ENCODE results near the gene MTRR.
"Not testable (repeated sequence)": the region's sequence is repeated elsewhere in the genome, so short reads cannot be mapped to it uniquely, and the experiment has no call there.

The MTRR gene

DNA sequence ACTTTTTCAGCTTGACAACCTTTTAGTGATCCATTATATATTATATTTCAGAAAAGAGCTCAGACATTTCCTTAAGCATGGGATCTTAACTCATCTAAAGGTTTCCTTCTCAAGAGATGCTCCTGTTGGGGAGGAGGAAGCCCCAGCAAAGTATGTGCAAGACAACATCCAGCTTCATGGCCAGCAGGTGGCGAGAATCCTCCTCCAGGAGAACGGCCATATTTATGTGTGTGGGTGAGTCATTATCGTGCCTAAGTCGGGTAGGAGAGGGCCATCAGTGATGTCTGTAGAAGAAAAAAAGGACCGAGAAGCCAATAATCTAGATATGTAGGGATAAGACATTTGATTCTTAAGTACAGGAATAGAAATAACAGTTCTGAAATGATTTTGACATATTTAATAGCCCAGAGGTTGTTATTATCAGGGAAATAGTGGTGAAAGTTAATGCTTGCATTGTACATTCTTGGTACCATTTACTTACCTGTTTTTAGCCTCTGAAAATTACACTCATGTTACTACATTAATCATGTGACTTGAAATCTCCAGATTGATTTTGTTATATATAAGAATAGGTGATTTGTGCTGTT lies 28.2 kb downstream of the MTRR start:
- DNase-seq (ENCODE audit: low read depth in 2 of 2): no peak

DNA sequence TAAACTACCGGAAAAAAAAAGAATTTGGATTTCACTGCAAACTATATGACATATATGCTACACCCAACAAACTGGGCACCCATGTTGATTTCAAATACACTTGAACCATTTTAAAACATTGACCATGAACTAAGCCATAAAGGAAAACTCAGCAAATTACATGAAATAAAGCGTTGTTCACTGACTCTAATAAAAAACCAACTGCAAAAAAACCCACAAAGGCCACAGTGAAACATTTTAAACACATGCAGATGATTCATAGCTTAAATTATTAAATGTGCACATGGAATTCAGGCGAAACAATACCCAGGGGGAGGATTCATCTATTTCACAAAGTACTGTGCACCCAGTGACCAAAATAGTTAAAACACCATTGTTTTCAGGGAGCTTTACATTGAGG lies 33.3 kb downstream of the MTRR start:
- DNase-seq (ENCODE audit: low read depth in 2 of 2): peak in 1 of 2 experiments; percentile 27

DNA sequence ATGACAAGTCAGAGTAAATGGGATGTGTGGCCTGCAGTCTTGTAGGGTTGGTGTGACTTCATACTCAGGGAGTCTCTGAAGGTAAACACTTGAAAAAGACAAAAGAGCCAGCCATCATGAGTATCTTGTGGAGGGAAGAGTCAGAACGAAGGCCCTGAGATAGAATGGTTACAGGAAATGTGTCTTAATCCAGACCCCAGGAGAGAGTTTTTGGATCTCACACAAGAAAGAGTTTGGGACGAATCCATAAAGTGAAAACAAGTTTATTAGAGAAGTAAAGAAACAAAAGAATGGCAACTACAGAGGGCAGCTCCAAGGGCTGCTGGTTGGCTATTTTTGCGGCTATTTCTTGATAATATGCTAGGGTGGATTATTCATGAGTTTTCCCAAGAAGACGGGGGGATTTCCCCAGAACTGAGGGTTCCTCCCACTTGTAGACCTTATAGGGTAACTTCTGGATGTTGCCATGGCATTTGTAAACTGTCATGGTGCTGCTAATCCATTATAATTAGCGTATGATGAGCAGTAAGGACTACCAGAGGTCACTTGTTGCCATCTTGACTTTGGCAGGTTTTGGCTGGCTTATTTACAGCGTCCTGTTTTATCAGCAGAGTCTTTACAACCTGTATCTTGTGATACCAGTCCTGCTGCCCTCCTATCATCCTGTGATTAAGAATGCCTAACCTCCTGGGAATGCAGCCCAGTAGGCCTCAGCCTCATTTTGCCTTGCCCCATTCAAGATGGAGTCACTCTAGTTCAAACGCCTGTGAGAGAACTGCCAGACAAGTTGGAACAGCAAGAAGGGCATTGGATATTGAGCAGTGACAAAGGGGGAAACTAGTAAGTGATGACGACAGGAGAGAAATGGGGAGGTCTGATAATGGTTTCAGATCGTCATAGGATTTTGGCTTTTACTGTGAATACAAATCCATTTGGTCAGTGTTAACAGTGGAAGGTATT lies 34.0 kb downstream of the MTRR start:
- no peak for DNase-seq (ENCODE audit: low read depth in 2 of 2)

DNA sequence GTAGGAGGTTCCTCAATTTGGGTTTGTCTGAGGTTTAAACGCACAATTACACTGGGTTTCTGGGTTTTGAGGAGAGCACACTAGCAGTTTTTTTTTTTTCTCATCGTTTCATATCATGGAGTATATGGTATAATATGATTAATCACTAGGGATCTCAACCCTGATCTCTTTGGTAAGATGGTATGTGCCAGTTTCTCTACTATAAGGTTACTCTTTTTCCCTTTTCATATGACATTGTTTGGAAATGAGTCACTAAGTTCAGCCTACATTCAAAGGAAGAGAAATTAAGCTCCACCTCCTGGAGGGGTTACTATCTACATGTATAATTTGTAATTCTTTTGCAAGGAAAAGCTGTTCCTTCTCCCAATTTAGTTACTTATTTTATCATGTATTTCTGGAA lies 35.2 kb downstream of the MTRR start:
- peak; percentile 37 to 38 for DNase-seq (ENCODE audit: low read depth in 2 of 2)

DNA sequence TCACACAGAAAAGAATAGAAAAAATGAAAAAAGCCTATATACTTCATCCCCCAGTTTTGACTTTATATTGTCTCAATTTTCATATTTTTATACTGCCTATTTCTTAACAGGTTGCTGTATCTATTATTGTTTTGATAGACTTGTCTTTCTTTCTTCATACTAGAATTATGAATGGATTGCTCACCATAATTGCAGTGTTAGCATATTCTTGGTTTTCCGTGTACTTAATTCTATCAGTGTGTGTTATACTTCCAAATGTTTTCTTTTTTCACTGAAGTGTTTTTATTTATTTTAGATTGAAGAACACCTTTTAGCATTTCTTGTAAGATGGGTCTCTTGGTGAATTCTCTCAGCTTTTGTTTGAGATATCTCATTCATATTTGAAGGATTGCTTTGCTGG lies 38.7 kb downstream of the MTRR start:
- DNase-seq (ENCODE audit: low read depth in 2 of 2): no peak

DNA sequence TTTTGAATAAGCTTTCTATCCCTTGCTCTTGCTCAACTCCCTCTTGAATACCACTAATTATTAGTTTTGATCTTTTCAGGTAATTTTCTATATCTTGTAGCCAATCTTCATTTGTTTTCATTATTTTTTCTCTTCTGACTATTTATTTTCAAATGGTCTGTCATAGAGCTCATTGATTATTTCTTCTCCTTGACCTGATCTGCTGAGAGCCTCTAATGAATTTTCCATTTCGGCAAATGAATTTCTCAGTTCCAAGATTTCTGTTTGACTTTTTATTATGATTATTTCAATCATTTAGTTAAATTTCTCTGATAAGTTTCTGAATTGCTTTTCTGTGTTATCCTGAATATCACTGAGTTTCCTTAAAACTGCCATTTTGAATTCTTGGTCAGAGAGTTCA lies 39.4 kb downstream of the MTRR start:
- no peak for DNase-seq (ENCODE audit: low read depth in 2 of 2)

DNA sequence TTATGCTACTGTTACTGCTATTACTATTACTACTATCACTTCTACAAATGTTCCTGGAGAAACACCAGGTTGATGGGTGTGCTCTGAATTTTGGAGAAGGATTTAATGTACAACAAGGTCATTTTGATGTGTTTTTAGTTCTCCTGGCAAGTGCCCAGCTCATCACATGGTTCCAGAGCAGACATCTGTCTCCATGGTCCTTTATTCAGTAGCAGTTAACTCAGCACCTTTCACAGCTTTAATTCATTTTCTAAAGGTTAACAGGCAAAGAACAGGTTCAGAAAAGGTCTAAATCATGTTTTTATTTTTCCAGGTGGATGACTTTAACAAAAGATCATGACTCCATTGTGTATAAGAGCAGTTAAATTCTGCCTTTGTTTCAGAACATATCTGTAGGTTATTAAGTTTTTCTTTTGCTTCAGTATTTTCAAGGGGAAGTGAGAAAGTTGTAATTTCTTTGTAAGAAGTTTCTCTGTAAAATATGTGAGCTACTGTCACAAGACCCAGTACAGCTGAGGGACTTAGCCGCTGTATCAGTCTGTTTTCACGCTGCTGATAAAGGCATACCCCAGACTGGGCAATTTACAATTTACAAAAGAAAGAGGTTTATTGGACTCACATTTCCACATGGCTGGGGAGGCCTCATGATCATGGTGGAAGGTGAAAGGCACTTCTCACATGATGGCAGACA lies 41.9 kb downstream of the MTRR start:
- DNase-seq (ENCODE audit: low read depth in 2 of 2): no peak

DNA sequence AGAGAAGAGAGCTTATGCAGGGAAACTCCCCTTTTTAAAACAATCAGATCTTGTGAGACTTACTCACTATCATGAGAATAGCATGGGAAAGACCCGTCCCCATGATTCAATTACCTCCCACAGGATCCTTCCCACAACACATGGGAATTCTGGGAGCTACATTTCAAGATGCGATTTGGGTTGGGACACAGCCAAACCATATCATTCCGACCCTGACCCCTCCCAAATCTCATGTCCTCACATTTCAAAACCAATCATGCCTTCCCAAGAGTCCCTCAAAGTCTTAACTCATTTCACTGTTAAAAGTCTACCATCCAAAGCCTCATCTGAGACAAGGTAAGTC lies 42.5 kb downstream of the MTRR start:
- DNase-seq (ENCODE audit: low read depth in 2 of 2): not testable (repeated sequence)

DNA sequence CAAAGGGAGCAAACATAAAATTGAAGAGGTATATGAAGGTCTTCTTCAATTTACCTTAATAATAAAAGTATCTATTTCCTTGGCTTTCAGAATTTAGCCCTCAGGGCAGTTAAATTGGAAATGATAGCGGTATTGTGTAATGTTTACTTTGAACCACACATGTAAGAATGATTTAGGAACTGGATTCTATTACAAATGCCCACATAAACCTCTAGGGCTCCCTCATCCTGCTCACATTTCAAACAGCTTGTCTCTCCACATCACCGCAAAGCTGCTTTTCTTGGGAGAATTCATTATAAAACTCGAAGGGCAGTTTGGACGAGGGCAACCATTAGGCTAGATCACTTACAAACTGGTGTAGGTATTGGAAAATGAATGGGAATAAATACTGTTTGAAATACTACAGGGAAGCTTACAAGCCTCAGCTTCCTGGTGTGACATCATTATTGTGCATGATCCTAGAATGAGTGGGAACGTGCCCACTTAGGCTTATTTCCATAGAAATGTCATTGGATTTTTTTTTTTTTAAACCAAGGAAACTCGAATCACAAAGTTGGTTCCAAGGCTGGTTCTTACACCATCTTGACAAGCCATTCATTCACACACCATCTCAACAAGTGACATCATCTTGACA lies 47.3 kb downstream of the MTRR start:
- DNase-seq (ENCODE audit: low read depth in 2 of 2): no peak

DNA sequence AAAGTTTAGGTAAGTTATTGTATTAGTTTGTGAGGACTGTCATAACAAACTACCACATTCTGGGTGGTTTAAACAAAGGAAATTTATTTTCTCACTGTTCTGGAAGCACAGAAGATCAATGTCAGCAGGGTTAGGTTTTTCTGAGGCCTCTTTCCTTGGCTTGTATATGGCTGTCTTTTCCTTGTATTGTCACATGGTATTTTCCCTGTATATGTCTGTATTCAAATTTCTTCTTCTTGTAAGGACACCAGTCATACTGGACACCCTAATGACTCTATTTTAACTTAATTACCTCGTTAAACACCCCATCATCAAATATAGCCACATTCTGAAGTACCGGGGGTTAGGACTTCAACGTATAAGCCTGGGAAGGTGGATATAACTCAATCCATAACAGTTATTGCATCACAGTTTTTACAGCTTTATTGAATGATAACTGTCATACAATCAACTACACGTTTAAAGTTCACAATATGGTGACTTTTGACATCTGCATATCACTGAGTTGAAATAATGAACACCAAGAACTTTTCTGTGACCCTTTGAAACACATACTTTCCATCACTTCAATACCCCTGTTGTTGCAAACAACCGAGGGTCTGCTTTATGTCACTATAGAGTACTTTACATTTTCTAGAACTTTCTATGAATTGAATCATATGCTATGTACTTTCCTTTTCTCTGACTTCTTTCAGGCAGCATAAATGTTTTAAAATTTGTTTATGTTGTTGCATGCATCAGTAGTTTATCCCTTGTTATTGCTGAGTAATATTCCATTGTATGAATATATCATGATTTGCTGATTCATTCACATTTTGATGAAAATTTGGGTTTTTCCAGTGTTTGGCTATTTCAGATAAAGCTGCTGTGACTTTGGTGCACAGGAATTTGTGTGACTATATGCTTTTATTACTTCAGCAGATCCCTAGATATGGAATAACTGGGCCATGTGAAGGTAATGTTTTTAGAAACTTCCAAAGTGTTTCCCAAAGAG lies 48.5 kb downstream of the MTRR start:
- DNase-seq (ENCODE audit: low read depth in 2 of 2): no peak

DNA sequence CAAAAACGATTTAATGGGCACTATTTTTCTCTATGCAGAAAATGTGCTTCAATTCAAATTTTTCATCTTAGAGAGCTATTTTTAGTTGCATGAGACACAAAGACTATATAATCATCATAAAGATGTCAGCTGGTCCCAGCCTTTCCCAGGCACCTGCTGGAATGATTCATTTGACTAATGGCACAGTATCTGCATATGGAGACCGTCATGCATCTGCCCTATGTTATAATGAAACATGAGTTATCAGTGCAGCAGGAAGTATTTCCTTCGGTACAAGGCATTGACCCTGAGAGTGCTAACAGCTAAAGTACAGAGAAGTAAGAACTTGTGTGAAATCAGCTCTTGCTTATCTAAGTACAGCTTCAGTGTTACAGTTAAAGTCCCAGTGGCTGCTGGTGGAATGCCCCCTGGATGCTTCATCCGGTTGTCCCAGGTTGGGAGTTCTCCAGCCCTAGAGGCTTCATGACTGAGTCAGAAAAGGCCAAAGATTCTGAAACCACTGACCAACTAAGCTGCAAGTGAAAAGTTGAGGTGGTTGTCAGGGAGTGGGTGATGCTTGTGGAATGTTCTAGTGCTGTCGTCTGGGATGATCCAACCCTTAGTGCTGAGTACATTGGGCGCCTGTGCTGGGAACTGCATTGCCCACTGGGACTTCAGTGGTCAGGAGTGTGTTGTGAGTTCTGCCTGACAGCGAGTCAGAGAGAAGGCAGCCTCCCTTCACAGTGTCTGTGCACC lies 57.2 kb downstream of the MTRR start:
- peak; percentile 30 to 37 for DNase-seq (ENCODE audit: low read depth in 2 of 2)

DNA sequence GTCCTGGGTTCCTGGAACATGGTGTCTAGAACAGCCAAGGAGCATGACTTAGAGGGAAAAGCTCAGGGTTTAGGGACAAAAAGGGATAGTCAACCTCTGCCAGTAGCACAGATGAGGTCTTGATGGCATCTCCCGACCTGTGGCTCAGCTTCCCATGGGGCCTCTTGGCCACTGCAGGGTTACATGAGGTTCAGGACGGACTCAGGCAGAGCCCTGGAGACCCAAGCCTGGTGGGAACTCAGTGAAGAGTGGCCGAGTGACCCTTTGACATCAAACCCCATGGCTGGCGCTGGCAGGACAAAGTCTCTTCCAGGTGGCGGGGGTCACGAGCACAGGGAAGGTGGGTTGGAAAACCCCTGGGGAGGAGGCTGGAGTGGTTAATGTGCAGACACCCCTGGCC lies 57.8 kb downstream of the MTRR start:
- no peak for DNase-seq (ENCODE audit: low read depth in 2 of 2)

DNA sequence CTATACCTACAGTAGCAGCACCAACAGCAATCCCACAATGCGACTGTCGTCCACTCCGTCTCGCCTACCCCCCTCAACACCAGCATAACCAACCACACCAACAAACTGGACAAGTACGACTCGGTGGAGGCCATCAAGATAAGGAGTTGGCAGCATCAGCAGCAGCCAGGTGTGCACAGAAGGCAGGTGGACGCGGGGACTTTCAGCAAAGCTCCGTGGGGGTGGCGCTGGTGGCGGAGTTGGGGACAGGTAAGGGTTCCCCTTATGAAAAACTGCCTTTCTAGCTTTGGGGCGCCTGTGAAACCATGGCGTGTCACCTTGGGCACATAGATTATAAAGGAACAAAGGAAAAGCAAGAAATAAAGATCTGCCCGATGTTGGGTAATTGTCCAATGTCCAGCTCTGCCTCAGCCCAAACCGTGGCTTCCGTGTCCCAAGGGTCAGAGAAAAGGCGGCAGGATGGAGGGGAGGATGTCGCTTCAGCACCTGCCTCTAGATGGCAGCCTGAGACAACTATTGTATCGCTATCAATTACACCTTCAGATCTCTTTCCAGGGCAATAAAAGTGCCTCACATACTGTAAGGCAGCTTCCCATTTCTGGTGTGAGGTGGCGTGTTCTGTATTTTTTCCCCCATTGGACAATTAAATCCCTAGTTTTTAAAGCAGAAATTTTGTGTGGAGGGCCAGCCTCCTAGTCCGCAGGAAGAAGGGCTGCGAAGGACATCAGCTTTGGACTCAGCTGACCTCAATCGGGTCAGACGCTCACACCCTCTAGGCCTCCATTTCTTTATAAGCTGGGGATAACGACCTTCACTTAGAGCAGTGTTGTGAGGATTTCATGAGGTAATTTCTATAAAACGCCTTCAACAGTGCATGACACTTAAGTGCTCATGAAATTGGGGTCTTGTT lies 58.8 kb downstream of the MTRR start:
- peak; percentile 18 to 20 for DNase-seq (ENCODE audit: low read depth in 2 of 2)

DNA sequence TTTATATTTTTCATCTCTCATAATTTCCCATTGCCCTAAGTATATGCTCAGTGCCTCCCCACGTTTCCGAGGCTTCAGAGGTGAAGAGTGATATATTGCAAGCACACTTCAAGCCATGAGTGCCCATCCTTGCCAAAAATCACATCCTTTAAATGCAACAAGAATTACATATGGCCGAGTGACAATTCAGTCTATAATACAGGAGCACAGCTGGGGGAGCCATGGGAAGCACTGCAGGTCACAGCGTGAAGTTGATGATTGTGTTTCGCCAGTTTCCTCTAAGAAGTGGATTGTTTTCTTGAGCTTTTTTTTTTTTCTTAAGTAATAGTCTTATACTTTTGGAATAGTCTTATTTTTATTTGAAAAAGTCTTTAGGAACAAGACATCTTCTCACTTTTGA lies 61.1 kb downstream of the MTRR start:
- no peak for DNase-seq (ENCODE audit: low read depth in 2 of 2)

DNA sequence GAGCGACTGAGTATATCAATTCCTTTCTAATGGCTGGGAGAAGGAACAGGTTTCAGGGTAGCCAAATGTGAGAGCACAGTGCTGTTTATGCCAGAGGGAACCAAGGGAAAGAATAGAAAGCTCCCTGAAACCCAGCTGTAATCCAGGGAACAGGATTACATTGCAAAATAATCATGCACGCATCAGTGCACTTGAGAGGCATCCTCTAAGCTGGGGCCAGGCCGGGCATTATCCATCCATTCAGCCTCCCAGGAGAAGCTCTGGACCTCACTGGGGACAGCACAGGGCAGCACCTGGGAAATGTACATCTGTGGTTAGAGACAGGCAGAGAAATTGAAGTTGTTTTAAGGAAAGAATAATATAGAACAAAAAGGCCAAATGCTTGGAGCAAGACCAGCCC lies 72.7 kb downstream of the MTRR start:
- DNase-seq (ENCODE audit: low read depth in 2 of 2): no peak

DNA sequence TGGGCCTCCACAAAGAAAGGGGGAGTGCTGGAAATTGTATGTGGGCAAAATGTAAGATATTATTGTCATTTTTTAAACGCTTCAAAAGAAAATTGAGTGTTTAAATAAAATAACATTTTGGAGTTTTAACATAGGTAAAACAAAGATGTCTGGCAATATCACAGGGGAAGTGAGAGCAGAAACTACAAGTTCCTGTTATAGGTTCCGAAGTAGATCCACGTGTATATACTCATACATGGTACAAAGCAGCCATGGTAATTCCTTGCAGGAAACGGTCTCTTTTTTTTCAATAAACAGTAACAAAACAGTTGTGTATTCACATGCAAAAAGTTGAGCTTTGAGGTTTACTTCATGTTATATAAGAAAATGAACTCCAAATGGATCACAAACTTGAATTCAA lies 78.4 kb downstream of the MTRR start:
- DNase-seq (ENCODE audit: low read depth in 2 of 2): no peak
